NCI-H2196 (cell line): ENCODE measurements around the gene ACTN4.
"Not testable (repeated sequence)": the region's sequence is repeated elsewhere in the genome, so short reads cannot be mapped to it uniquely, and the experiment has no call there.

Experiments used
- DNase-seq: peaks from one replicate; lab custom pipeline; 2025; ENCODE audit not compliant: unreplicated experiment; lab: John Stamatoyannopoulos, UW

The ACTN4 gene

DNA sequence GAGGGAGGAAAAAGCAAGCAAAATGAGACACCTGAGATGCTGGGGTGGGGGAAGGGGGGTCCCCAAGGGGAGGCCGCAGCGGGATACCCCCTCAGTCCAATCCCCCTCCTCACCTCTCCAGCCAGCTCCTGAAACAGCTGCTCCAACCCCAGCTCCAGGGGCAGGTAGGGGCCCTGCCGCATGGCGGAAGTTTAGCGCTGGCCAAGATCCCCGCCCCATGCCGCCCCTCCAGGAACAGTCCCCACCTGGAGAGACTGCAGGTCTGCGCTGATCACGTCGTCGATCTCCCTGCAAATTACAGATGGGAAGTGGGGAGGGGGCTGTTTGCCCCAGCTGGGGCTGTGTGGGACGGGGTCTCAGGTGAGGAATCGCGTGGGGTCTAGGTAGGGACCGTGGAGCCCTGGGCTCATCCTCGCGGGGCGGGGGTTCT, 87.8 kb downstream of the ACTN4 start:
- DNase-seq, result no peak

DNA sequence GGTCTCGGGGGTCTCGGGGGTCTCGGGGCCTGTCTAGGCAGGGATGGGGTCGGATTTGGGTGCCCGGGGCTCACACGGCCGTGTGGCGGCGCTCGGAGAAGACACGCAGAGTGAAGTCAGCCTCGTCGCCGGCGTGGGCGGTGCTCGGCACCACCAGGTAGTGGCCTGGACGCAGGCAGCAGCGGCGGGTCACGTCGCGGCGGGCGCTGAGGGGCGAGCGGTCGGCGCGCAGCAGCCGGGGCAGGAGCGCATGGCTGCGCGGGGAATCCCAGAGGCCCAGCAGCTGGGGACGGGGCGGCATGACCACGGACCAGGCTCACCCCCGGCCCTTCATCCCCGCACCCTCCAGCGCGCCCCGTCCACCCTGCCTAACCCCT, 88.6 kb downstream of the ACTN4 start:
- peak; percentile 62 for DNase-seq

- DNase-seq, result peak; percentile 89
Observed at GRCh38 chr19:38736413-38737280, 89.2 kb downstream of the ACTN4 start.

DNA sequence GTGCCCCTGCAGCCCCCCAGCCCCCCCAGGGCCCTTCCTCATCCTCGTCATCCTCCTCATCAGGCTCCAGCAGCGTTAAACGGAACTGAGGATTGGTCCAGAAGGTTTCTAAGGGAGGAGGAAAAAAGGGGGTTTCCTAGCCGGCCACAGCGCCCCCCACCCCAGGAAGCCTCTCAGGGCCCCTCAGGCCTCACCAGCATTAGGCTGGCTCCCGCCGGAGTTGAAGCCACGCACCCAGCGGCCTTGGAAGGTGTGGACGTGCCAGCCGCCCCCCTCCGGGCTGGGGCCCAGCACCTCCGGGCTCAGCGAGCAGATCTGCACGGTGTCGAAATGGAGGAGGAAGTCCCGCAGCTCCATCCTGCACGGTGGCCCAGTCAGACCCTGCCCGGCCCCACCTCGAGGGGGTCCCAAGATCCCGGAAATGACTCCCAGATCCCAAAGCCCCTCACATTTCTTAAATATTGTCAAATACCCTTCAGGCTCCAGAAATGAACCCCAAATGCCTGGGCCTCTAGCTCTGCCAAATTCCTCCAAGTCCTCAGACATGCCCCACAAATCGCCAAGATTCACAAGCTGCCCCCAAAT, 89.9 kb downstream of the ACTN4 start:
- DNase-seq, result no peak

GRCh38 chr19:38737921-38738737, 90.7 kb downstream of the ACTN4 start:
- DNase-seq, result no peak

- no peak for DNase-seq
Observed at GRCh38 chr19:38739440-38740256, 92.2 kb downstream of the ACTN4 start.

DNA sequence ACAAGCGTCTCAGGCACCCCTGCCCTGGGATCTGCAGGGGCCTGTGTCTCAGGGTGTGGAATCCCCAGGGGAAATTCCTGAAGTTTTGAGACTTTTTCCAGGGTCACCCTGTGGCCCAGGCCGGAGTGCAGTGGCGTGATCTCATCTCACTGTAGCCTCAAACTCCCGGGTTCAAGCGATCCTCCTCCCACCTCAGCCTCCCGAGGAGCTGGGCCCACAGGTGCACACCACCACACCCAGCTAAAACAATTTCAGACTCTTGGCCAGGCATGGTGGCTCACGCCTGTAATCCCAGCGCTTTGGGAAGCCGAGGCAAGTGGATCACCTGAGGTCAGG, 92.8 kb downstream of the ACTN4 start:
- no peak for DNase-seq

DNA sequence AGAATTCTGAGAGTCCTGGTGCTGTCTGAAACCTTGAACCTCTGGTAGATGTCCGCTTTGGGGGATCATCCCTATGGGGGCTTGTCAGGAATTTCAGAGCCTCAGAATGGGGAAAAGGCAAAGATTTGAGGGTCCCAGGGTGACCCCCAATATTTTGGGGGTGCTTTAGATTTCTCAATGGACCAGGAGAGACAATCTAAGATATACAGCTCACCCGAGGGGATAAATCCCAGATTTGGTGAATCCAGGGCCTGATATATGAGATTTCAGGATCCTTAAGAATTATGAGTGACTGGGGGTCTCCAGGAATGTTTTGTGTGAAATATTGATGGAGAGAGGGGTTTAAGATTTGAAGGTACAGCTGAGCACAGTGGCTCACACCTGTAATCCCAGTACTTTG, 93.5 kb downstream of the ACTN4 start:
- no peak for DNase-seq

DNA sequence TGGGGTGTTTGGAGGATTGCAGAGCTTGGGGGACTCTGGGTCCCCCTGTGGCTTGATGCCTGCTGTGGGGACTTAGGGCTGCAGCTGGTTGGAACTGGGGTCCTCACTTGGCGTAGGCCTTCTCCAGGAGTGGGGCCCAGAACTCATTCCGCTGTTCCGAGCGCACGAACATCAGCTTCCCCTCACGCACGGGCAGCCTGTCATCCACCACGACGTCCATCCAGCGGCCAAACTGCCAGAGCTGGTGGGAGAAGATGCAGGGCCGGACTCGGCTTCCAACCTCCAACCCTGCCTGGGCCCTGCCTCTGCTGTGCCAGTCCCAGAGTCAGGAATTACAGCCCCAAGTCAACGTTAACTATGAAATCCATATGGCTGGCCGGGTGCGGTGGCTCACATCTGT, 94.2 kb downstream of the ACTN4 start:
- no peak for DNase-seq

GRCh38 chr19:38742296-38742695, 94.8 kb downstream of the ACTN4 start:
- no peak for DNase-seq

DNA sequence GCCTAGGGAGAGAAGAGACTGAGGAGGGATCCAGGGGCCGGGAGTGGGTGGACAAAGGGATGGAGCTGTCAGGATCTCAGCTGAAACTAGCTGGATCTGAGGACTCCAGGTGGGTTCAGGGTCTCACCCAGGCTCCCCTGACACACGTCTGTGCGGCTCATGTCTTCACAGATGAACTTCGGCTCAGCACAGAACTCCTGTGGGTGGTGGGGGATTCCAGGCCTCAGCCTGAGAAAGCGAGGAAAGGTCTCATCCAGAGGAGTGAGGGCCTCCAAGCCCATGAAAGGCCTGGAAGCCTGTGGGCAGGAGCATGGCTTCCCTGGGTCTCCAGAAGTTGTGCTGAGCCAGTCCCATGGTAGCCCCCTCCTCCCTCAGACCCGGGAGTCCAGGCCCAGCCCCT, 95.5 kb downstream of the ACTN4 start:
- DNase-seq, result no peak

GRCh38 chr19:38743394-38744297, 96.2 kb downstream of the ACTN4 start:
- DNase-seq, result no peak

GRCh38 chr19:38744298-38744681, 96.8 kb downstream of the ACTN4 start, which contains the start of gene CAPN12:
Gene CAPN12, minus strand, starts transcription at chr19:38744474. Its CDS starts 309 bp downstream, at chr19:38744165.
- no peak for DNase-seq

DNA sequence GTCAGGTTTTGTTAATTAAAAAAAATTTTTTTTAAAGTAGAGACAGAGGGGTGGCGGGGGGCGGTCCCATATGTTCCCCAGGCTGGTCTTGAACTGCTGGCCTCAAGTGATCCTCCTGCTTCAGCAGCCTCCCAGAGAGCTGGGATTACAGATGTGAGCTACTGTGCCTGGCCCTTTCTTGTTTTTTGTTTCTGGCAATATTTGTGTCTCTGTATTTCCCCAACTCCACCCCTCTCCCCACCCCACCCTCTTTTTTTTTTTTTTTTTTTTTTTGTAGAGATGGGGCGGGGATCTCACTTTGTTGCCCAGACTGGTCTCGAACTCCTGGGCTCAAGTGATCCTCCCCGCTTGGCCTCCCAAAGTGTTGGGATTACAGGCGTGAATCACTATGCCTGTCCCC, 97.4 kb downstream of the ACTN4 start:
- no peak for DNase-seq

DNA sequence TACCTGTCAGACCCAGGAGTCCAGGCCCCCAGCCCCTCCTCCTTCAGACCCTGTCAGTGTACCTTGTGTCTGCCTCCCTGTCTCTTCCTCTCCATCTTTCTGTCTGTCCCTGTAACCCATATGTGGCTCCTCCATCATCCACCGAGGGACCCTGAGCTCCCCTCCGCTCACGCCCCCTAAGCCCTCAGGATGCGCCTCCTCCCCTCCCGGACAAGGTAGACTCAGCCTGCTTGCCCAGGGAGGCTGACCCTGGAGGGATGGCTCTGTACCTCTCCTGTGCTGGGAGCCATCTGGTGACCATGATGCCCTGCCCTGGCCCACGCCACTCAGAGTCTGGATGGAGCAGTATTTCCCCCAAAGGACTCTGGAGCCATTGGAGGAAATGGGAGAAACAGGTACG, 97.9 kb downstream of the ACTN4 start:
- no peak for DNase-seq

DNA sequence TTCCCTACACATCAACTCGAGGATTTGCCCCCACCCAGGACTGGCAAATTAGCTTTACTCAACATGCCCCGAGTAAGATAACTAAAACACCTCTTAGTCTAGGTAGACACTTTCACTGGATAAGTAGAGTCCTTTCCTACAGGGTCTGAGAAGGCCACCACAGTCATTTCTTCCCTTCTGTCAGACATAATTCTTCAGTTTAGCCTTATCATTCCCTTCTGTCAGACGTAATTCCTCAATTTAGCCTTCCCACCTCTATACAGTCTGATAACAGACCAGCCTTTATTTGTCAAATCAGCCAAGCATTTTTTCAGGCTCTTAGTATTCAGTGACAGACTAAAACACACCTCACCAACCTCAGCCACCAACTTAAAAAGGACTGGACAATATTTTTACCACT, 106.3 kb downstream of the ACTN4 start:
- DNase-seq, result not testable (repeated sequence)

DNA sequence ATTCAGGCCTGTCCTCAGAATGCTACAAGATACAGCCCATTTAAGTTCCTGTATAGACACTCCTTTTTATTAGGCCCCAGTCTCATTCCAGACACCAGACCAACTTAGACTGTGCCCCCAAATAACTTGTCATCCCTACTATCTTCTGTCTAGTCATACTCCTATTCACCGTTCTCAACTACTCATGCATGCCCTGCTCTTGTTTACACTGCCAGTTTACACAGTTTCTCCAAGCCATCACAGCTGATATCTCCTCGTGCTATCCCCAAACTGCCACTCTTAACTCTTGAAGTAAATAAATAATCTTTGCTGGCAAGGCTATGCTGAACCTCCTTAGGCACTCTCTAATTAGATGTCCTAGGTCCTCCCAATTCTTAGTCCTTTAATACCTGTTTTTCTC, 106.7 kb downstream of the ACTN4 start:
- DNase-seq, result not testable (repeated sequence)

DNA sequence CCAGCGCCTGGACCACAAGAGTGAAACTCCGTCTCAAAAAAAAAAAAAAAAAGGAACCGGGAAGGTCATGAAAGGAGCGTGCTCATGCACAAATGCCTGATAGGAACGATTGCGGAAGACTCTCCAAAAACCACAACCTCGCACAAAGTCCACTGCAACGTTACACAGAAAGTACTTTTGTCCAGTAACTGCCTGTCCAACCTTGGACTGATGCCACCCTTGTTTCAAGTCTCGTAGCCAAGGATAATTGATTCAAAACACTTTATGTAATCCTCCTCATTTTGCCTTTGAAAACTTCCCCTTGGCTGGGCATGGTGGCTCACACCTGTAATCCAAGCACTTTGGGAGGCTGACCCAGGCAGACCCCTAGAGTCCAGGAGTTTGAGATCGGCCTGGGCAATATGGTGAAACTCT, 112.1 kb downstream of the ACTN4 start:
- no peak for DNase-seq

GRCh38 chr19:38760805-38761517, 113.5 kb downstream of the ACTN4 start:
- DNase-seq, result not testable (repeated sequence)
